Mesothelial cell of epicardium (in vitro differentiated cells): ENCODE measurements around the gene LCA5L. TPM values are rescaled to one million over a fixed set of nuclear protein-coding genes. Genes with fewer than 3 reads are reported as not detected.

ENCODE experiments used
- DNase-seq, 2 experiments: peaks; one replicate each; pipeline ENCODE4 v3.0.0; 2021; ENCODE audit warnings: low spot score in 2 of 2; ENCODE audit not compliant: unreplicated experiment in 2 of 2
- H3K27ac Mint-ChIP-seq: 2 replicates; pipeline ENCODE4 v1.8.0; 2021; ENCODE audit warnings: mixed read lengths
- H3K27me3 Mint-ChIP-seq: 2 replicates; pipeline ENCODE4 v1.8.0; 2021; ENCODE audit warnings: low read depth, mixed read lengths
- H3K36me3 Mint-ChIP-seq: 2 replicates; pipeline ENCODE4 v1.8.0; 2021; ENCODE audit warnings: mixed read lengths
- H3K4me1 Mint-ChIP-seq: 2 replicates; pipeline ENCODE4 v1.8.0; 2021; ENCODE audit warnings: mixed read lengths
- H3K4me3 Mint-ChIP-seq: 2 replicates; pipeline ENCODE4 v1.8.0; 2021; ENCODE audit warnings: mild to moderate bottlenecking, moderate library complexity, mixed read lengths
- H3K9me3 Mint-ChIP-seq: 2 replicates; pipeline ENCODE4 v1.8.0; 2021; ENCODE audit warnings: mixed read lengths
- CTCF ChIP-seq: fragments of 200-600 bp; sonication (generic); IDR thresholded peaks from one replicate; pipeline ENCODE4 v1.5.0; 2021; ENCODE audit warnings: antibody characterized with exemption; ENCODE audit not compliant: unreplicated experiment
- total RNA-seq: library from RNA; stranded (reverse); gene quantifications from 3 replicates; pipeline ENCODE4 v1.2.1, GENCODE V29; 2021

Gene LCA5L
- total RNA-seq, 1 donor from 2014 or later = 1.6 TPM

- no peak overlapping the region for H3K27ac Mint-ChIP-seq
- DNase-seq = no peak
- H3K36me3 Mint-ChIP-seq = peaks cover 5% of the 10 kb centered on the region
- TF ChIP-seq CTCF = no peak
- H3K27me3 Mint-ChIP-seq = no peaks in the 10 kb centered on the region
- H3K9me3 Mint-ChIP-seq = peaks cover 11% of the 10 kb centered on the region
- no peak overlapping the region for H3K4me3 Mint-ChIP-seq
- no peaks in the 10 kb centered on the region for H3K4me1 Mint-ChIP-seq
These were observed 23.0 kb upstream of the LCA5L start for GRCh38 chr21:39468559-39468958.

GRCh38 chr21:39467746-39468145 is 22.2 kb upstream of the LCA5L start:
- Mint-ChIP-seq H3K9me3 (peaks cover 11% of the 10 kb centered on the region), H3K27ac (no peak overlapping the region), H3K4me3 (no peak overlapping the region), H3K36me3 (peaks cover 5% of the 10 kb centered on the region), H3K4me1 (no peaks in the 10 kb centered on the region), H3K27me3 (no peaks in the 10 kb centered on the region)
- DNase-seq = no peak
- TF ChIP-seq CTCF = no peak

GRCh38 chr21:39466584-39466983 is 21.0 kb upstream of the LCA5L start:
- H3K36me3 Mint-ChIP-seq = peaks cover 4% of the 10 kb centered on the region
- no peaks in the 10 kb centered on the region for H3K4me1 Mint-ChIP-seq
- no peak overlapping the region for H3K27ac Mint-ChIP-seq
- H3K9me3 Mint-ChIP-seq = peaks cover 5% of the 10 kb centered on the region
- H3K4me3 Mint-ChIP-seq = no peak overlapping the region
- H3K27me3 Mint-ChIP-seq = no peaks in the 10 kb centered on the region
- DNase-seq = no peak
- TF ChIP-seq CTCF = no peak

- TF ChIP-seq CTCF = no peak
- no peaks in the 10 kb centered on the region for H3K4me1 Mint-ChIP-seq
- H3K36me3 Mint-ChIP-seq = peaks cover 4% of the 10 kb centered on the region
- DNase-seq = no peak
- H3K4me3 Mint-ChIP-seq = no peak overlapping the region
- no peak overlapping the region for H3K27ac Mint-ChIP-seq
- H3K9me3 Mint-ChIP-seq = no peaks in the 10 kb centered on the region
- no peaks in the 10 kb centered on the region for H3K27me3 Mint-ChIP-seq
These were observed 17.7 kb upstream of the LCA5L start for GRCh38 chr21:39463308-39463707.

- Mint-ChIP-seq H3K9me3 (no peaks in the 10 kb centered on the region), H3K4me1 (no peaks in the 10 kb centered on the region), H3K4me3 (no peak overlapping the region), H3K27me3 (no peaks in the 10 kb centered on the region), H3K27ac (no peak overlapping the region), H3K36me3 (peaks cover 4% of the 10 kb centered on the region)
- no peak for DNase-seq
- TF ChIP-seq CTCF = no peak
These were observed 15.8 kb upstream of the LCA5L start for GRCh38 chr21:39461419-39461818.

- Mint-ChIP-seq H3K27me3 (no peaks in the 10 kb centered on the region), H3K36me3 (no peaks in the 10 kb centered on the region), H3K9me3 (no peaks in the 10 kb centered on the region), H3K4me1 (peaks cover 1% of the 10 kb centered on the region), H3K27ac (no peak overlapping the region), H3K4me3 (no peak overlapping the region)
- DNase-seq = no peak
- peak; percentile 56 for TF ChIP-seq CTCF
These were observed 11.1 kb upstream of the LCA5L start for GRCh38 chr21:39456665-39457064.
